Amniotic stem cell (primary cell): ENCODE results near the gene ZSWIM6.

Source experiments
- DNase-seq: peaks from one replicate; lab custom pipeline; 2025; lab: John Stamatoyannopoulos, UW

The ZSWIM6 gene

GRCh38 chr5:61482980-61483379 lies 150.9 kb downstream of the ZSWIM6 start:
- no peak for DNase-seq

DNA sequence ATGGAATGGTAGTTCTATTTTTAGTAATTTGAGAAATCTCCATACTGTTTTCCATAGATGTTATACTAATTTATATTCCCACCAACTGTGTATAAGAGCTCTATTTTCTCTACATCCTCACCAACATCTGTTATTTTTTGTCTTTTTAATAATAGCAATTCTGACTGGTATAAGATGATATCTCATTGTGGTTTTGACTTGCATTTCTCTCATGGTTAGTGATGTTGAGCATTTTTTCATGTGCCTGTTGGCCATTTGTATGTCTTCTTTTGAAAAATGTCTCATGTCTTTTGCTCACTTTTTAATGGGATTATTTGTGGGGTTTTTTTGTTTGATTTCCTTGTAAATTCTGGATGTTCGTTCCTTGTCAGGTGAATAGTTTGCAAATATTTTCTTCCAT lies 154.4 kb downstream of the ZSWIM6 start:
- DNase-seq: no peak

- no peak for DNase-seq
Measured at GRCh38 chr5:61489574-61489973, 157.5 kb downstream of the ZSWIM6 start.

- no peak for DNase-seq
Measured at GRCh38 chr5:61491861-61492260, 159.8 kb downstream of the ZSWIM6 start.

- DNase-seq: no peak
Measured at GRCh38 chr5:61493973-61494372, 161.9 kb downstream of the ZSWIM6 start.

GRCh38 chr5:61496446-61496845 lies 164.4 kb downstream of the ZSWIM6 start:
- DNase-seq: no peak

DNA sequence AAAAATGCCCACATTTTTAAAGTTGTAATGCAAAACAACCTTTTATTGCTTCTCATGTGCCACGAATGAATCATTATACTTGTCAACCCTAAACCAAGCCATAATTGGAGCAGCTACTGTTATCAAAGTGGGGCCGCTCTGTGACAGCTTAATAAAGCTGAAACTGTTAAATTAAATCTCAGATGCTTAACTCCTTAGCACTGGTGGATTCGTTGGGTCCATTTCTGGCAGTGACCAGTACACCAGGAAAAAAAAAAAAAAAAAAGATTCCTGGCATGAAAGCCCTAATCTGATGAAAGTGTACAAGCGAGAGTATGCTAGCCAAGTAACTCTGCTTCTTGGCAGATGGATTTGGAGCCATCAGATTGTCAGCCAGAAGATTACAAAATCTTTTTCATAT lies 164.8 kb downstream of the ZSWIM6 start:
- no peak for DNase-seq

DNA sequence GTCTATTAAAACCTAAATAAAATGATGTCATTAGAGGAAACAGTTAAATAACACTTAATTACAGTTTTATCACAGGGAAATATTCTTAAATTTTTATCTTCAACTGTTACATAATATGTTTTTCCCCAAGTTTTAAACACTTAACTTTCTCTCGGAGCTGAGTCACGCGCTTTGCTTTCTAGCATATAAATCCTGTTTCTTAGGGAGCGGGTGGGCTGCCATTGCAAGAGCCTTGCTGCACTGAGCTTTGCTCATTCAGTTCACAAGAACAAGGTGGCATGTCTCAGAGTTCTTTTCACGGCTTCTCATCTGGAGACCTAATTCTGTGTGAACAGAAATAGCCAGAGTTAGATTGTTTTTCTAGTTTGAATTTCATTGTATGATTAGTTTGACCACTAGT lies 166.1 kb downstream of the ZSWIM6 start:
- no peak for DNase-seq

DNA sequence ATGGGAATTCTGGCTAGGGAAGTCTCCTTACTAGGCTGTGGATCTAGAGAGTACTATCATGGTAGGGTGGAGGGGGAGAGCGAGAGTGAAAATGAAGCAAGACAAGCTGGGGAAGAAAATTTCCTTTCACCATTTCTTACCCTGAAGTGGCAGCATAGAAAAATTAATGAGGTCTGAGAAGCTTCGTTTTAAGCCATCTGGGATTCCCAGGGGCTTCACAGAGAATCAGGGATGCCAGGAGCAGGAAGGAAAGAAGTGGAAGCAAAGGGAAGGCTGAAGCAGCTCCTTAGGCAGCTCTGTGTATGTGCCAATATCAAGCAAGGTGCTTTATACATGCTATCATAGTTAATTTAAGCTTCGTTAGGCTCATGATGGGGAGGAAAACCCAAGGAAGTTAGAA lies 169.9 kb downstream of the ZSWIM6 start:
- no peak for DNase-seq

DNA sequence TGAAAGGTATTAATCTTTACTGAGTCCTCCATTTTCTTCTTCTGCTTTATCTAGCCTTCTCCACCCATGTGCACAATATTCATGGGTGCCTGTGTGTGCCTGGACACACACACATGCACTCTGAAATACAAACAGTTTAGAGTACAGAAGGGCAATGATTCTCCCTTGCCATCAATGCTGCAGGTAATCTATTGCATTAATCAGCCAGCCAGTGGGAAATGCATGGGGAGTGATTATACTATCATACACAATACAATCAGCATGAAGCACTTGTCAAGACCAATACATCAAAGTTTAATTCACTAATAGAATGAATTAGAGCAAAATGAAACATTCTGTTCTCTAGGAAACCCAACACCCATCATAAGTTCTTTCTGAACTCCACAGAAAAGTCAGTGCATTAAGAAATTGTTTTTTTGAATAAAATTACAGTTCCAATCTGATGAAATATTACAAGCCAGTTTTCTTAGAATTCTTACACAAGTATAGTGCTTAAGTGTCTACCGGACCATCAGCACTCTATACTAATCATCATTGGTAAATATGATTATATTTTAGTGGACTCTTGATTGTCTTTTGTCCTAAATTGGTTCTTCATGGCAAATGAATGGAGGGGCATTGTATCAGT lies 172.2 kb downstream of the ZSWIM6 start:
- no peak for DNase-seq

GRCh38 chr5:61505281-61505680 lies 173.2 kb downstream of the ZSWIM6 start:
- DNase-seq: no peak

- DNase-seq: no peak
Measured at GRCh38 chr5:61507232-61507631, 175.2 kb downstream of the ZSWIM6 start.

- no peak for DNase-seq
Measured at GRCh38 chr5:61516946-61517345, 184.9 kb downstream of the ZSWIM6 start.

GRCh38 chr5:61519728-61520277 lies 187.7 kb downstream of the ZSWIM6 start:
- DNase-seq: no peak

DNA sequence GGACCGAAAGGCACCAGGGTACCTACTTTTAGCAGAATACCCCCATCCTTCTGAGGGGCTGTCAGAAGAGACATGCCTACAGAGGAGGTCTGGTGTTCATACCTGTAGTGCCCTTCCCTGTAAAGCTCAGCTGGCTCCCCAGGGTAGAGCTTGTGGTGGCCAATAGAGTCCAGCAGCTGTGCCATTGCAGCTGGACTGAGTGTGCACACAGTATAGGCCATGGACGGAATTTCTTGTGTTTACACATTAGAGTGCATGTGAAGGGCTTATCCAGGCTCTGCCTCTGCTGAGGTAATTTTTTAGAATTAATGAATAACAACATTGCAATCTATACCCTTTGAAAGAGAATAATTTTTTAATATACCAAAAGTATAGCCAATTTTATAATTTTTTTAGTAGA lies 191.0 kb downstream of the ZSWIM6 start:
- no peak for DNase-seq

DNA sequence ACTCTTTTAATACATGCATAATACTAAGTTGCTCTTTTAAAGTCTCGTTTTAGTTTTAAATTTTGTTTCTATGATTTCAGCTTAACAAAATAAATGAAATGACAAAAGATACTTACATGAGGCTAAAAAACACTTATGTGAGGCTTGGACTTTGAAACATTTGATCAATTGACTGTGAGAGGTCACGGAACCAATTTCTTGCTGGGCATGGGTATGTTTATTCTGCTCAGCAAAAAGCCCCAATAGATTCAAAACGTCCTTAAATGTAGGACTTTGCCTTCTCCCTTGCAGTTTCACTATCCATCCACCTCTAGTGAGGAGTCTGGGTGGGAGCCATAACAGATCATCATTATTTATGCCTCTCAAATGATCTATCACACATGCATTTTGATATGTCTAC lies 191.9 kb downstream of the ZSWIM6 start:
- no peak for DNase-seq

- no peak for DNase-seq
Measured at GRCh38 chr5:61525512-61526206, 193.6 kb downstream of the ZSWIM6 start.

DNA sequence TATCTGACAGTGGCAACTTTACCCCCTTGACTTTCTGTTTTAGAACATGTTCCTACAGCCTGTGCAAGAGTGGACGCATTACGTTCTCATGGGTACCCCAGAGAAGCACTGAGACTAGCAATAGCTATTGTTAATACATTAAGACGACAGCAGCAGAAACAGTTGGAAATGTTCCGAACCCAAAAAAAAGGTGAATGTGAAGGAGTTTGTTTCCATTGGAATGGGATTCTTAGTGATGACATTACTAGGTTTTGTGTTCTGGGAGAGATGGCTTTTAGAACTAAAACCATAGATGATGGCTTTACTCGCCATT lies 194.1 kb downstream of the ZSWIM6 start:
- DNase-seq: no peak

DNA sequence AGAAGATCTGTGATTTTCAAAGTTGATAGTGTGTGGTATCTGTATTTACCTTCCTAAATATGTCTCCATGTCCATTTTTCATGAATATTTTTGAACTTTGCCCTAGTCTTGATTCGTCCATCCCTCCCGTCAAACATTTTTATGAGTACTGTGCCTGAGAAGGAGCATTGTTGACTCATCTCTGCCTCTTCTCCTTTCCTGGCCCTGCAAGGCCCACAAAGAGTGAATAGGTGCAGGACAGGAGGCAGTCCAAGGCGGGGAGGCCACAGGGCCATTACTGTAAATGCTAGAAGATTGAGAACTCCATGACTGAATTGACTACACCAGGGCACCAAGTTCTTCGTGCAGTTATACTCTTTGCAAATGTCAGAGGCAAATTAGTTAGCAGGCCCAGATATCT lies 200.9 kb downstream of the ZSWIM6 start:
- DNase-seq: no peak

DNA sequence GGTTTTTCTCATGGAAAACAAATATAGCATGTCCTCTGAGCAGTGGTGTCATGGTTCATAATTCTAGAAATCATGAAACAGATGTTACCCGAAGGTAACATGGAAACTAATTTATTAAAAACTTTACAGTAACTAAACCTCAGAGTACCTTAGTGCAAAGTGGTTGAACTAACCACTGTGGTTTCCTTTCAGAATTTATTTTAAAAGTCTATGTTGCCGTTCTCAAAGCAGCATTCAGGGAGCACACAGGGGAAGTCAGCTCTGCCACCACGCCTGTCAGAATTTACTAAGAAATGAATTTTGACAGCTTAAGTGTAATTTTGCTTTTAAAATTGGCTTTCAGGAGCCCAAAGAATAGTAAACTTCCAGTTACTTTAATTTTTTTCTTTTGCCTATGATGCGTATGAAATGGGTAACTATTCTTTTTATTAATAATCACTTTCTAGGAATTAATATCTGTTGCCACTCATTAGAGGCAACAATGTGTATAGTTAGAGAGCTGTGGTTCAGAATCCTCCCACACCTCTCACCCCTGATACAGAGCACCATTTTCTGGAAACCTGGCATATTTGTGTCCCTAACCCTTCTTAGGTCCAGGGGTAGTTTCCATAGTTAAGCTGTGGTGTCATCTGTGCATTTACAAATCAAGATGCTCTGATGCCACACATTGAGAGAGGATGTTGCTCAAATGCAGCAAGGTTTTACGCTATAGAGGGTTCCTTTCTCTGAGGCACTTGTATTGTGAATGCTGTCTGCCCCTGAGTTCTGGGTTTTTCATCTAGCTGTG lies 202.6 kb downstream of the ZSWIM6 start:
- no peak for DNase-seq

- no peak for DNase-seq
Measured at GRCh38 chr5:61535828-61536227, 203.8 kb downstream of the ZSWIM6 start.

GRCh38 chr5:61536922-61537321 lies 204.9 kb downstream of the ZSWIM6 start:
- no peak for DNase-seq
